H9 (cell line): Measurements from ENCODE around the gene DBI. TPM values are rescaled to one million over a fixed set of nuclear protein-coding genes. Genes with fewer than 3 reads are reported as not detected.

Experiments used
- DNase-seq: peaks from one replicate; pipeline ENCODE4 v3.0.0-alpha.2; 2017
- H2AFZ ChIP-seq: one replicate; pipeline ENCODE4 v1.6.1; 2013; ENCODE audit warnings: mild to moderate bottlenecking, low read length, control low read depth, moderate library complexity
- H2AK5ac ChIP-seq: 2 replicates; pipeline ENCODE4 v1.6.1; 2013; ENCODE audit warnings: low read length, control low read depth, mixed read lengths; ENCODE audit not compliant: insufficient read length
- H2BK120ac ChIP-seq: one replicate; pipeline ENCODE4 v1.6.1; 2013; ENCODE audit warnings: low read depth, mild to moderate bottlenecking, low read length, control low read depth, inconsistent platforms; ENCODE audit not compliant: poor library complexity, severe bottlenecking
- H2BK12ac ChIP-seq: 2 replicates; pipeline ENCODE4 v1.6.1; 2013; ENCODE audit warnings: low read length, control low read depth, mixed read lengths, low read depth; ENCODE audit not compliant: insufficient read length
- H2BK15ac ChIP-seq: 2 replicates; pipeline ENCODE4 v1.6.1; 2013; ENCODE audit warnings: low read depth, low read length, control low read depth
- H2BK20ac ChIP-seq: one replicate; pipeline ENCODE4 v1.6.1; 2013; ENCODE audit warnings: low read depth, mild to moderate bottlenecking, low read length, control low read depth, inconsistent platforms; ENCODE audit not compliant: poor library complexity, severe bottlenecking
- H2BK5ac ChIP-seq: 2 replicates; pipeline ENCODE4 v1.6.1; 2013; ENCODE audit warnings: low read length, control low read depth, mixed read lengths; ENCODE audit not compliant: insufficient read length
- H3K14ac ChIP-seq: 2 replicates; pipeline ENCODE4 v1.6.1; 2013; ENCODE audit warnings: low read length, control low read depth; ENCODE audit not compliant: insufficient read depth
- H3K18ac ChIP-seq: 2 replicates; pipeline ENCODE4 v1.6.1; 2013; ENCODE audit warnings: low read depth, mild to moderate bottlenecking, mixed read lengths, low read length, control low read depth; ENCODE audit not compliant: insufficient read length
- H3K23ac ChIP-seq: 2 replicates; pipeline ENCODE4 v1.6.1; 2013; ENCODE audit warnings: low read length, control low read depth, mixed read lengths, low read depth; ENCODE audit not compliant: insufficient read length
- H3K23me2 ChIP-seq: 2 replicates; pipeline ENCODE4 v1.6.1; 2013; ENCODE audit warnings: low read depth, mild to moderate bottlenecking, mixed read lengths, low read length, control low read depth; ENCODE audit not compliant: insufficient read length, poor library complexity, severe bottlenecking
- H3K27ac ChIP-seq: 2 replicates; pipeline ENCODE4 v1.5.1; 2013; ENCODE audit warnings: low read length, control low read depth, mixed read lengths, low read depth; ENCODE audit not compliant: insufficient read length
- H3K27me3 ChIP-seq: 2 replicates; pipeline ENCODE4 v1.6.1; 2013; ENCODE audit warnings: low read length, control low read depth, inconsistent platforms; ENCODE audit not compliant: insufficient read depth
- H3K4ac ChIP-seq: 2 replicates; pipeline ENCODE4 v1.6.1; 2013; ENCODE audit warnings: low read depth, mild to moderate bottlenecking, control low read depth, inconsistent platforms, low read length, moderate library complexity
- H3K4me1 ChIP-seq: 2 replicates; pipeline ENCODE4 v1.6.1; 2013; ENCODE audit warnings: low read length, control low read depth, inconsistent platforms; ENCODE audit not compliant: insufficient read depth
- H3K4me2 ChIP-seq: 2 replicates; pipeline ENCODE4 v1.6.1; 2013; ENCODE audit warnings: low read length, control low read depth, mixed read lengths; ENCODE audit not compliant: insufficient read length, insufficient read depth
- H3K56ac ChIP-seq: 2 replicates; pipeline ENCODE4 v1.6.1; 2013; ENCODE audit warnings: low read depth, mild to moderate bottlenecking, mixed read lengths, low read length, control low read depth; ENCODE audit not compliant: insufficient read length
- H3K79me1 ChIP-seq: 2 replicates; pipeline ENCODE4 v1.6.1; 2013; ENCODE audit warnings: low read depth, mild to moderate bottlenecking, moderate library complexity, low read length, control low read depth, inconsistent platforms; ENCODE audit not compliant: insufficient read depth, poor library complexity, severe bottlenecking
- H3K79me2 ChIP-seq: 2 replicates; pipeline ENCODE4 v1.6.1; 2013; ENCODE audit warnings: low read length, control low read depth, inconsistent platforms; ENCODE audit not compliant: insufficient read depth
- H3K9ac ChIP-seq: 2 replicates; pipeline ENCODE4 v1.6.1; 2013; ENCODE audit warnings: low read length, control low read depth, mixed read lengths; ENCODE audit not compliant: insufficient read length; ENCODE audit errors: extremely low read depth
- H3K9me3 ChIP-seq: one replicate; pipeline ENCODE4 v1.6.1; 2013; ENCODE audit warnings: low read depth, low read length, inconsistent platforms; ENCODE audit not compliant: control insufficient read depth
- H3T11ph ChIP-seq: one replicate; pipeline ENCODE4 v1.6.1; 2013; ENCODE audit warnings: mild to moderate bottlenecking, low read length, control low read depth, inconsistent platforms
- H4K20me1 ChIP-seq: one replicate; pipeline ENCODE4 v1.6.1; 2013; ENCODE audit not compliant: control insufficient read depth, insufficient read length, insufficient read depth
- H4K5ac ChIP-seq: 2 replicates; pipeline ENCODE4 v1.6.1; 2013; ENCODE audit warnings: low read depth, mild to moderate bottlenecking, mixed read lengths, low read length, control low read depth; ENCODE audit not compliant: insufficient read length
- H4K8ac ChIP-seq: replicated peaks from 2 replicates; pipeline ENCODE4 v1.6.1; 2013; ENCODE audit warnings: low read length, control low read depth, mixed read lengths, low read depth; ENCODE audit not compliant: insufficient read length
- H4K91ac ChIP-seq: 2 replicates; pipeline ENCODE4 v1.6.1; 2013; ENCODE audit warnings: low read depth, mild to moderate bottlenecking, moderate library complexity, mixed read lengths, low read length, control low read depth; ENCODE audit not compliant: insufficient read length
- H3K27ac Mint-ChIP-seq, 3 experiments: 2 replicates in 2 of 3; 3 replicates in 1 of 3; pipeline ENCODE4 v1.8.0; 2020 to 2021; ENCODE audit warnings: mixed read lengths in 3 of 3, mild to moderate bottlenecking in 1 of 3, moderate library complexity in 1 of 3
- H3K27me3 Mint-ChIP-seq: 2 replicates; pipeline ENCODE4 v1.8.0; 2021; ENCODE audit warnings: low read depth, mild to moderate bottlenecking, moderate library complexity, mixed read lengths
- H3K36me3 Mint-ChIP-seq, 3 experiments: 2 replicates in 2 of 3; 3 replicates in 1 of 3; pipeline ENCODE4 v1.8.0; 2020 to 2021; ENCODE audit warnings: low read depth in 3 of 3, mixed read lengths in 3 of 3; ENCODE audit not compliant: insufficient read depth in 1 of 3
- H3K4me1 Mint-ChIP-seq, 2 experiments: 2 replicates each; pipeline ENCODE4 v1.8.0; 2020; ENCODE audit warnings: mixed read lengths in 2 of 2
- H3K4me3 Mint-ChIP-seq, 2 experiments: 2 replicates in 1 of 2; 3 replicates in 1 of 2; pipeline ENCODE4 v1.8.0; 2020 to 2021; ENCODE audit warnings: mild to moderate bottlenecking in 2 of 2, mixed read lengths in 2 of 2, moderate library complexity in 1 of 2
- H3K9me3 Mint-ChIP-seq, 2 experiments: 2 replicates in 1 of 2; 3 replicates in 1 of 2; pipeline ENCODE4 v1.8.0; 2020; ENCODE audit warnings: mild to moderate bottlenecking in 2 of 2, mixed read lengths in 2 of 2, moderate library complexity in 1 of 2
- WGBS: extraction: QIAGEN DNeasy Blood & Tissue Kit; methylation state at CpG from one replicate; pipeline ENCODE4 v1.1.7; 2013; ENCODE audit warnings: missing lambda C conversion rate, low lambda C conversion rate, mixed read lengths; ENCODE audit not compliant: insufficient read length; ENCODE audit errors: extremely low coverage; 5-methylcytosine and 5-hydroxymethylcytosine counted together
- total RNA-seq: library from RNA; stranded (reverse); gene quantifications from 2 replicates; pipeline ENCODE4 v1.2.1, GENCODE V29; 2021
- TF ChIP-seq, protein P1 (sequence below): fragments of 200-600 bp; sonication (generic); conservative IDR thresholded peaks from 3 replicates; pipeline ENCODE4 v1.8.0; 2021; ENCODE audit warnings: antibody characterized with exemption, mild to moderate bottlenecking

Gene DBI
- total RNA-seq, 1 experiment from 2014 or later, result 127 TPM

DNA sequence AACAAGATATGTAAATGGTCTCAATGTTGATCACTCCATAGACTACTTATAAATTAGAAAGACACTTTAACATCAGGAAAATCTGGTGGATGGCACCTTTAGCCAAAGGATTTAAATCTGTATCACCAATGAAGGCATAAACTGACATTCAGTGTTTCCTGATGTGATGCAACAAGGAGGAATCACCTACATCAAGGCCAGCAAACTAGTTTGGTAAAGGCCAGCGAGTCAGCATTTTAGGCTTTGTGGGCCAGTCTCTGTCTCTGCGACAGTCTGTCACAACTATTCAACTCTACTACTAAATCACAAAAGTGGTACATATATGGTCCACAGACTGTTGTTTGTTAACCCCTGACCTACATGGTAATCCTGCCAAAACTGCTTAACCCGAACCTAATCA, 33.4 kb upstream of the DBI start:
- Histone ChIP-seq H2BK20ac (no peak overlapping the region), H3K9me3 (no peaks in the 10 kb centered on the region), H3K79me2 (no peaks in the 10 kb centered on the region), H3K23me2 (no peaks in the 10 kb centered on the region), H2BK120ac (no peak overlapping the region), H3K56ac (no peak overlapping the region), H3K79me1 (no peaks in the 10 kb centered on the region), H2BK15ac (no peak overlapping the region), H2BK5ac (no peak overlapping the region), H3T11ph (no peak overlapping the region), H3K4ac (no peak overlapping the region), H3K27ac (no peak overlapping the region), H3K14ac (no peak overlapping the region), H4K91ac (no peak overlapping the region), H4K8ac (no peak overlapping the region), H2AK5ac (no peak overlapping the region), H3K23ac (no peak overlapping the region), H3K4me2 (no peak overlapping the region), H2BK12ac (no peak overlapping the region), H3K9ac (no peak overlapping the region), H2AFZ (no peak overlapping the region), H3K27me3 (no peaks in the 10 kb centered on the region), H3K18ac (no peak overlapping the region), H4K5ac (no peak overlapping the region), H4K20me1 (no peaks in the 10 kb centered on the region), H3K4me1 (no peaks in the 10 kb centered on the region)
- Mint-ChIP-seq H3K27ac (no peak overlapping the region), H3K36me3 (no peaks in the 10 kb centered on the region), H3K9me3 (no peaks in the 10 kb centered on the region), H3K4me3 (no peak overlapping the region), H3K4me1 (no peaks in the 10 kb centered on the region), H3K27me3 (no peaks in the 10 kb centered on the region)
- TF ChIP-seq, protein P1, sequence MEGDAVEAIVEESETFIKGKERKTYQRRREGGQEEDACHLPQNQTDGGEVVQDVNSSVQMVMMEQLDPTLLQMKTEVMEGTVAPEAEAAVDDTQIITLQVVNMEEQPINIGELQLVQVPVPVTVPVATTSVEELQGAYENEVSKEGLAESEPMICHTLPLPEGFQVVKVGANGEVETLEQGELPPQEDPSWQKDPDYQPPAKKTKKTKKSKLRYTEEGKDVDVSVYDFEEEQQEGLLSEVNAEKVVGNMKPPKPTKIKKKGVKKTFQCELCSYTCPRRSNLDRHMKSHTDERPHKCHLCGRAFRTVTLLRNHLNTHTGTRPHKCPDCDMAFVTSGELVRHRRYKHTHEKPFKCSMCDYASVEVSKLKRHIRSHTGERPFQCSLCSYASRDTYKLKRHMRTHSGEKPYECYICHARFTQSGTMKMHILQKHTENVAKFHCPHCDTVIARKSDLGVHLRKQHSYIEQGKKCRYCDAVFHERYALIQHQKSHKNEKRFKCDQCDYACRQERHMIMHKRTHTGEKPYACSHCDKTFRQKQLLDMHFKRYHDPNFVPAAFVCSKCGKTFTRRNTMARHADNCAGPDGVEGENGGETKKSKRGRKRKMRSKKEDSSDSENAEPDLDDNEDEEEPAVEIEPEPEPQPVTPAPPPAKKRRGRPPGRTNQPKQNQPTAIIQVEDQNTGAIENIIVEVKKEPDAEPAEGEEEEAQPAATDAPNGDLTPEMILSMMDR, result no peak
- DNase-seq, result no peak
- WGBS, result no CpG with 5 or more reads among the region's 3 CpGs
